ENCODE results near the gene PCDHGB5.
"Not testable (repeated sequence)": the region's sequence is repeated elsewhere in the genome, so short reads cannot be mapped to it uniquely, and the experiment has no call there.

Gene PCDHGB5

GRCh38 chr5:141397756-141398551 lies at the start of gene PCDHGB5:
PCDHGB5 (plus strand) TSS chr5:141397947; CDS start chr5:141398128, 181 bp downstream.
- H3K9ac ChIP-seq (ENCODE audit: low read depth, low read length); H3K36me3 ChIP-seq (ENCODE audit: insufficient read depth, low read length); H3K4me1 ChIP-seq (ENCODE audit: insufficient read depth, low read length): not testable (repeated sequence)
- H3K9me3 ChIP-seq (ENCODE audit: control insufficient read depth, insufficient read depth, low read length): peaks cover 27% of the 10 kb centered on the region

- no peaks in the 10 kb centered on the region for H3K4me1 ChIP-seq (ENCODE audit: insufficient read depth, low read length)
- H3K9ac ChIP-seq (ENCODE audit: low read depth, low read length): peak within 1 kb of the TSS; percentile 32; the same call in 1 of the 2 replicates
- H3K36me3 ChIP-seq (ENCODE audit: insufficient read depth, low read length): no peaks in the 10 kb centered on the region; the same call in 1 of the 2 replicates
- peaks cover 2% of the 10 kb centered on the region; the same call in 1 of the 2 replicates for H3K9me3 ChIP-seq (ENCODE audit: control insufficient read depth, insufficient read depth, low read length)
These were observed 47.7 kb upstream of the PCDHGB5 start, which contains the start of gene PCDHGB1 for GRCh38 chr5:141349917-141350619. PCDHGB1 (plus strand) TSS chr5:141350099; CDS start chr5:141350261, 162 bp downstream.

GRCh38 chr5:141351591-141351990 lies 46.2 kb upstream of the PCDHGB5 start:
- H3K36me3 ChIP-seq (ENCODE audit: insufficient read depth, low read length): no peaks in the 10 kb centered on the region; the same call in 1 of the 2 replicates
- H3K4me1 ChIP-seq (ENCODE audit: insufficient read depth, low read length): no peaks in the 10 kb centered on the region
- no peak overlapping the region for H3K9ac ChIP-seq (ENCODE audit: low read depth, low read length)
- H3K9me3 ChIP-seq (ENCODE audit: control insufficient read depth, insufficient read depth, low read length): no peaks in the 10 kb centered on the region

DNA sequence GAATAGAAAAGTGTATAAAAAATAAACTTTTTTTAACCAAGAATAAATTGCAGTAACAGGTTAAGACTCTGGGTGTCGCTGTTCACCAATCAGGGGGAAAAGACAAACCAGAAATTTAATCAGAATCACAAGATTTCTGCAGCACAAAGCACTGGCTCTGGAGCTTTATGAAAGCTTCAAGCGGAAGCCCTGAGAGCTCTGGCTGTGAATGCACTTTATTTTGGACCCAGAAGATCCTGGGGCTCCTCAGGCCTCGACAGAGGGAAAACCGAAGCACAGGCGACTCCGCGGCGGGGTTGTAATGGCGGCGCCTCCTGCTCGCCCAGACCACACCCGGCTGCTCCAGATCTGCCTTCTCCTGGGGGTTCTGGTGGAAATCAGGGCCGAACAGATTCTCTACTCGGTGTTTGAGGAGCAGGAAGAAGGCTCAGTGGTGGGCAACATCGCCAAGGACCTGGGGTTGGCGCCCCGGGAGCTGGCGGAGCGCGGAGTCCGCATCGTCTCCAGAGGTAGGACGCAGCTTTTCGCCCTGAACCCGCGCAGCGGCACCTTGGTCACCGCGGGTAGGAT lies 42.8 kb upstream of the PCDHGB5 start, which contains the start of gene PCDHGA4:
PCDHGA4 (plus strand) TSS at position 122 of the 570 bp plus-strand sequence; CDS start at position 209, 87 bp downstream.
- Histone ChIP-seq H3K9me3 (ENCODE audit: control insufficient read depth, insufficient read depth, low read length) (0 out of 2 replicates have a peak, but pooled peaks cover under 1% of the 10 kb centered on the region), H3K4me1 (ENCODE audit: insufficient read depth, low read length) (no peaks in the 10 kb centered on the region), H3K36me3 (ENCODE audit: insufficient read depth, low read length) (no peaks in the 10 kb centered on the region; the same call in 1 of the 2 replicates), H3K9ac (ENCODE audit: low read depth, low read length) (no peak within 1 kb of the TSS)

GRCh38 chr5:141355641-141356040 lies 42.1 kb upstream of the PCDHGB5 start:
- Histone ChIP-seq H3K36me3 (ENCODE audit: insufficient read depth, low read length) (no peaks in the 10 kb centered on the region; the same call in 1 of the 2 replicates), H3K4me1 (ENCODE audit: insufficient read depth, low read length) (no peaks in the 10 kb centered on the region), H3K9me3 (ENCODE audit: control insufficient read depth, insufficient read depth, low read length) (peaks cover 6% of the 10 kb centered on the region; the same call in 1 of the 2 replicates), H3K9ac (ENCODE audit: low read depth, low read length) (no peak overlapping the region)

GRCh38 chr5:141356133-141356532 lies 41.6 kb upstream of the PCDHGB5 start:
- H3K9ac ChIP-seq (ENCODE audit: low read depth, low read length): no peak overlapping the region
- peaks cover 8% of the 10 kb centered on the region; the same call in 1 of the 2 replicates for H3K9me3 ChIP-seq (ENCODE audit: control insufficient read depth, insufficient read depth, low read length)
- no peaks in the 10 kb centered on the region for H3K4me1 ChIP-seq (ENCODE audit: insufficient read depth, low read length)
- no peaks in the 10 kb centered on the region; the same call in 1 of the 2 replicates for H3K36me3 ChIP-seq (ENCODE audit: insufficient read depth, low read length)

- Histone ChIP-seq H3K36me3 (ENCODE audit: insufficient read depth, low read length) (no peaks in the 10 kb centered on the region; the same call in 1 of the 2 replicates), H3K4me1 (ENCODE audit: insufficient read depth, low read length) (no peaks in the 10 kb centered on the region), H3K9me3 (ENCODE audit: control insufficient read depth, insufficient read depth, low read length) (peaks cover 8% of the 10 kb centered on the region; the same call in 1 of the 2 replicates), H3K9ac (ENCODE audit: low read depth, low read length) (no peak overlapping the region)
These were observed 40.8 kb upstream of the PCDHGB5 start for GRCh38 chr5:141356950-141357349.

DNA sequence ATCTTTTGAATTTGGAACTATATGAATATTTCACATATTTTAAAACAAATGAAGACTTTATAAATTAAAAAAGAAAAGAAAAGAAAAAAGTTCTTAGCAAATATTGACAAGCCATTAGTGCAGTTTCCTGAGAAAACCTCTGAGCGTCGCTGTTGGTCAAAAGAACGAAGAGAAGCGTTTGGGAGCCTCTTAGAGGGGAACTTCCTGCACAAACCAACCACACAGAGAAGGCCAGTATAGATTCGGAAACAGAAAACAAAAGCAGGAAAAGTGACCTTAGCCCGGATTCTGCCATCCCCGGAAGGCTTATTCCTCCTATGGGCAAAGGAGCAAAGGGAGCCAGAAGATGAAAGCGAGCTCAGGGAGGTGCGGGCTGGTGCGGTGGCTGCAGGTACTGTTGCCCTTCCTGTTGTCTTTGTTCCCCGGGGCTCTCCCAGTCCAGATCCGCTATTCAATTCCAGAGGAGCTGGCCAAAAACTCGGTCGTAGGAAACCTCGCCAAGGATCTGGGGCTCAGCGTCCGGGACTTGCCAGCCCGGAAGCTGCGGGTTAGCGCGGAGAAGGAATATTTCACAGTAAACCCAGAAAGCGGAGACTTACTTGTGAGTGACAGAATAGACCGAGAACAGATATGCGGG lies 37.8 kb upstream of the PCDHGB5 start, which contains the start of gene PCDHGB2:
PCDHGB2 (plus strand) TSS at position 205 of the 637 bp plus-strand sequence; CDS start at position 347, 142 bp downstream.
- H3K9ac ChIP-seq (ENCODE audit: low read depth, low read length): no peak within 1 kb of the TSS; the same call in 1 of the 2 replicates
- peaks cover 8% of the 10 kb centered on the region; the same call in 1 of the 2 replicates for H3K9me3 ChIP-seq (ENCODE audit: control insufficient read depth, insufficient read depth, low read length)
- peaks cover 3% of the 10 kb centered on the region; the same call in 1 of the 2 replicates for H3K4me1 ChIP-seq (ENCODE audit: insufficient read depth, low read length)
- H3K36me3 ChIP-seq (ENCODE audit: insufficient read depth, low read length): no peaks in the 10 kb centered on the region

- H3K9ac ChIP-seq (ENCODE audit: low read depth, low read length): no peak overlapping the region
- peaks cover 8% of the 10 kb centered on the region; the same call in 1 of the 2 replicates for H3K9me3 ChIP-seq (ENCODE audit: control insufficient read depth, insufficient read depth, low read length)
- peaks cover 3% of the 10 kb centered on the region; the same call in 1 of the 2 replicates for H3K4me1 ChIP-seq (ENCODE audit: insufficient read depth, low read length)
- H3K36me3 ChIP-seq (ENCODE audit: insufficient read depth, low read length): no peaks in the 10 kb centered on the region
These were observed 37.1 kb upstream of the PCDHGB5 start for GRCh38 chr5:141360685-141361084.

DNA sequence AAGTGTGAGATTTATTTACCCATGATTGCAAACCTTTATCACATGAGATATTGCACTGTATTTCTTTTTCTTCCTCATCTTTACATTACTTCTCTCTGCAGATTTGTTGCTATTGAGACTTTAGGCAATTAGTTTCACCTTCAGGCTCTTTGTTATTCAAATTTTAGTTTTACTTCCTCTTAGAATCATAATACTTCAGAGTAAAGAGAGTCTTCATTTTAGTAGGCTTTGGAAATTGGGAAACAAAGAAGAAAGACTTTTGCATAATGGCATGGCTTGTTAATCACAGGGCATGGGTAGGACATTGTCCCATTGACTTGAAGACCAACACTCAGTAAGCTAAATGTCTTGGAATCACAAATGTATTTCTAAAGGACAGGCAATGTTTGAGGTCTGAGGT lies 35.0 kb upstream of the PCDHGB5 start:
- peaks cover 3% of the 10 kb centered on the region; the same call in 1 of the 2 replicates for H3K4me1 ChIP-seq (ENCODE audit: insufficient read depth, low read length)
- no peaks in the 10 kb centered on the region for H3K36me3 ChIP-seq (ENCODE audit: insufficient read depth, low read length)
- H3K9ac ChIP-seq (ENCODE audit: low read depth, low read length): no peak overlapping the region
- peaks cover 8% of the 10 kb centered on the region; the same call in 1 of the 2 replicates for H3K9me3 ChIP-seq (ENCODE audit: control insufficient read depth, insufficient read depth, low read length)

- Histone ChIP-seq H3K9me3 (ENCODE audit: control insufficient read depth, insufficient read depth, low read length) (peaks cover 8% of the 10 kb centered on the region; the same call in 1 of the 2 replicates), H3K36me3 (ENCODE audit: insufficient read depth, low read length) (no peaks in the 10 kb centered on the region), H3K9ac (ENCODE audit: low read depth, low read length) (no peak within 1 kb of the TSS)
These were observed 33.6 kb upstream of the PCDHGB5 start, which contains the start of gene PCDHGA5 for GRCh38 chr5:141363952-141364660. PCDHGA5 (plus strand) TSS chr5:141364162; CDS start chr5:141364331, 169 bp downstream.

GRCh38 chr5:141366016-141366896 lies 31.5 kb upstream of the PCDHGB5 start:
- Histone ChIP-seq H3K4me1 (ENCODE audit: insufficient read depth, low read length) (peaks cover 3% of the 10 kb centered on the region; the same call in 1 of the 2 replicates), H3K36me3 (ENCODE audit: insufficient read depth, low read length) (no peaks in the 10 kb centered on the region), H3K9me3 (ENCODE audit: control insufficient read depth, insufficient read depth, low read length) (no peaks in the 10 kb centered on the region; the same call in 1 of the 2 replicates), H3K9ac (ENCODE audit: low read depth, low read length) (no peak overlapping the region)

More at GRCh38 chr5:141363952-141364660, 33.6 kb upstream of the PCDHGB5 start, which contains the start of gene PCDHGA5:
- H3K4me1 ChIP-seq (ENCODE audit: insufficient read depth, low read length): peaks cover 3% of the 10 kb centered on the region; the same call in 1 of the 2 replicates
